Smooth muscle cell (in vitro differentiated cells): ENCODE data around the gene ZBTB44. TPM values are rescaled to one million over a fixed set of nuclear protein-coding genes. Genes with fewer than 3 reads are reported as not detected.

Source experiments
- DNase-seq: peaks from one replicate; lab custom pipeline; 2025; ENCODE audit not compliant: unreplicated experiment; lab: John Stamatoyannopoulos, UW
- H2AFZ ChIP-seq: fragments of 200-600 bp; sonication (generic); 2 replicates; pipeline ENCODE4 v1.6.0; 2016; ENCODE audit warnings: antibody characterized with exemption, low read depth, mild to moderate bottlenecking
- H3F3A ChIP-seq: fragments of 200-600 bp; sonication (generic); 2 replicates; pipeline ENCODE4 v1.6.0; 2017; ENCODE audit warnings: antibody characterized with exemption, low read depth
- H3K27ac ChIP-seq: fragments of 200-600 bp; sonication (generic); 2 replicates; pipeline ENCODE4 v1.5.1; 2016; ENCODE audit warnings: low read depth, mild to moderate bottlenecking
- H3K27me3 ChIP-seq: fragments of 200-600 bp; sonication (generic); 2 replicates; pipeline ENCODE4 v1.6.1; 2016; ENCODE audit warnings: low read depth, mild to moderate bottlenecking
- H3K36me3 ChIP-seq: fragments of 200-600 bp; sonication (generic); 2 replicates; pipeline ENCODE4 v1.5.1; 2016; ENCODE audit warnings: low read depth
- H3K4me1 ChIP-seq: fragments of 200-600 bp; sonication (generic); 2 replicates; pipeline ENCODE4 v1.5.1; 2016; ENCODE audit warnings: low read depth
- H3K4me2 ChIP-seq: fragments of 200-600 bp; sonication (generic); 2 replicates; pipeline ENCODE4 v1.6.0; 2016; ENCODE audit warnings: mild to moderate bottlenecking
- H3K4me3 ChIP-seq: fragments of 200-600 bp; sonication (generic); 2 replicates; pipeline ENCODE4 v1.5.1; 2016; ENCODE audit warnings: mild to moderate bottlenecking
- H3K79me2 ChIP-seq: fragments of 200-600 bp; sonication (generic); 2 replicates; pipeline ENCODE4 v1.6.0; 2016; ENCODE audit warnings: low read depth, mild to moderate bottlenecking
- H3K9ac ChIP-seq: fragments of 200-600 bp; sonication (generic); 2 replicates; pipeline ENCODE4 v1.6.0; 2016; ENCODE audit warnings: low read depth
- H3K9me3 ChIP-seq: fragments of 200-600 bp; sonication (generic); replicated peaks from 2 replicates; pipeline ENCODE4 v1.5.1; 2016; ENCODE audit warnings: low read depth
- H4K20me1 ChIP-seq: fragments of 200-600 bp; sonication (generic); 2 replicates; pipeline ENCODE4 v1.6.0; 2016; ENCODE audit warnings: low read depth
- CTCF ChIP-seq: fragments of 200-600 bp; sonication (generic); IDR thresholded peaks from 2 replicates; pipeline ENCODE4 v1.5.1; 2017; ENCODE audit warnings: borderline replicate concordance, mild to moderate bottlenecking, antibody characterized with exemption; ENCODE audit not compliant: insufficient read depth, poor library complexity, severe bottlenecking
- WGBS: methylation state at CpG from one replicate; pipeline ENCODE4 v1.1.7; 2016; ENCODE audit warnings: low lambda C conversion rate; 5-methylcytosine and 5-hydroxymethylcytosine counted together
- polyA plus RNA-seq: library from polyadenylated mRNA; unstranded; fragments of >200 nt; fragmentation: Nextera tagmentation; extraction: Ambion mirVana; gene quantifications from 2 replicates; pipeline ENCODE4 v1.2.1, GENCODE V29; 2016
- total RNA-seq: library from RNA; depleted of rRNA; stranded (reverse); fragments of >200 nt; gene quantifications from 2 replicates; pipeline ENCODE4 v1.2.3, GENCODE V29; 2014

ZBTB44 gene
- total and polyA plus RNA-seq, 2 experiments from 2014 or later: 2.3 to 27.3 TPM

GRCh38 chr11:130249371-130249770 is 65.3 kb downstream of the ZBTB44 start:
- no peak overlapping the region for H3K9ac ChIP-seq
- H3K79me2 ChIP-seq: peaks cover 18% of the 10 kb centered on the region
- H4K20me1 ChIP-seq: peaks cover 50% of the 10 kb centered on the region
- no peak overlapping the region for H3K4me2 ChIP-seq
- H3K4me1 ChIP-seq: no peaks in the 10 kb centered on the region
- H3K27ac ChIP-seq: no peak overlapping the region
- no peaks in the 10 kb centered on the region for H3F3A ChIP-seq
- DNase-seq: no peak
- H2AFZ ChIP-seq: no peak overlapping the region
- H3K4me3 ChIP-seq: no peak overlapping the region
- 98% methylated on average over 5 of the region's 5 CpGs for WGBS
- no peaks in the 10 kb centered on the region for H3K27me3 ChIP-seq
- no peaks in the 10 kb centered on the region for H3K36me3 ChIP-seq
- TF ChIP-seq CTCF: no peak
- H3K9me3 ChIP-seq: no peaks in the 10 kb centered on the region

- H3K27ac ChIP-seq: no peak overlapping the region
- TF ChIP-seq CTCF: no peak
- H3K4me2 ChIP-seq: no peak overlapping the region
- no peak overlapping the region for H2AFZ ChIP-seq
- H4K20me1 ChIP-seq: peaks cover 66% of the 10 kb centered on the region
- no peaks in the 10 kb centered on the region for H3K36me3 ChIP-seq
- no peaks in the 10 kb centered on the region for H3K9me3 ChIP-seq
- DNase-seq: no peak
- H3F3A ChIP-seq: no peaks in the 10 kb centered on the region
- H3K4me1 ChIP-seq: no peaks in the 10 kb centered on the region
- WGBS: 96% methylated on average over 2 of the region's 2 CpGs
- no peaks in the 10 kb centered on the region for H3K27me3 ChIP-seq
- peaks cover 18% of the 10 kb centered on the region for H3K79me2 ChIP-seq
- no peak overlapping the region for H3K9ac ChIP-seq
- H3K4me3 ChIP-seq: no peak overlapping the region
These were observed 67.4 kb downstream of the ZBTB44 start for GRCh38 chr11:130247319-130247718.

- DNase-seq: no peak
- H4K20me1 ChIP-seq: peaks cover 68% of the 10 kb centered on the region
These were observed 68.0 kb downstream of the ZBTB44 start for GRCh38 chr11:130246738-130247137.

More at GRCh38 chr11:130246738-130247137, 68.0 kb downstream of the ZBTB44 start:
- no peak overlapping the region for H2AFZ ChIP-seq
- TF ChIP-seq CTCF: no peak
- no peaks in the 10 kb centered on the region for H3K9me3 ChIP-seq
- H3K36me3 ChIP-seq: no peaks in the 10 kb centered on the region
- H3K27me3 ChIP-seq: no peaks in the 10 kb centered on the region
- WGBS: 75% methylated on average over 3 of the region's 3 CpGs
- no peak overlapping the region for H3K9ac ChIP-seq
- H3K79me2 ChIP-seq: peaks cover 14% of the 10 kb centered on the region
- no peak overlapping the region for H3K4me3 ChIP-seq
- H3K27ac ChIP-seq: no peak overlapping the region
- H3K4me1 ChIP-seq: no peaks in the 10 kb centered on the region
- no peaks in the 10 kb centered on the region for H3F3A ChIP-seq
- no peak overlapping the region for H3K4me2 ChIP-seq
